Measurements from ENCODE around the gene FASTKD3.

DNA sequence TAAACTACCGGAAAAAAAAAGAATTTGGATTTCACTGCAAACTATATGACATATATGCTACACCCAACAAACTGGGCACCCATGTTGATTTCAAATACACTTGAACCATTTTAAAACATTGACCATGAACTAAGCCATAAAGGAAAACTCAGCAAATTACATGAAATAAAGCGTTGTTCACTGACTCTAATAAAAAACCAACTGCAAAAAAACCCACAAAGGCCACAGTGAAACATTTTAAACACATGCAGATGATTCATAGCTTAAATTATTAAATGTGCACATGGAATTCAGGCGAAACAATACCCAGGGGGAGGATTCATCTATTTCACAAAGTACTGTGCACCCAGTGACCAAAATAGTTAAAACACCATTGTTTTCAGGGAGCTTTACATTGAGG lies 33.4 kb upstream of the FASTKD3 start:
- TF ChIP-seq, protein P1, sequence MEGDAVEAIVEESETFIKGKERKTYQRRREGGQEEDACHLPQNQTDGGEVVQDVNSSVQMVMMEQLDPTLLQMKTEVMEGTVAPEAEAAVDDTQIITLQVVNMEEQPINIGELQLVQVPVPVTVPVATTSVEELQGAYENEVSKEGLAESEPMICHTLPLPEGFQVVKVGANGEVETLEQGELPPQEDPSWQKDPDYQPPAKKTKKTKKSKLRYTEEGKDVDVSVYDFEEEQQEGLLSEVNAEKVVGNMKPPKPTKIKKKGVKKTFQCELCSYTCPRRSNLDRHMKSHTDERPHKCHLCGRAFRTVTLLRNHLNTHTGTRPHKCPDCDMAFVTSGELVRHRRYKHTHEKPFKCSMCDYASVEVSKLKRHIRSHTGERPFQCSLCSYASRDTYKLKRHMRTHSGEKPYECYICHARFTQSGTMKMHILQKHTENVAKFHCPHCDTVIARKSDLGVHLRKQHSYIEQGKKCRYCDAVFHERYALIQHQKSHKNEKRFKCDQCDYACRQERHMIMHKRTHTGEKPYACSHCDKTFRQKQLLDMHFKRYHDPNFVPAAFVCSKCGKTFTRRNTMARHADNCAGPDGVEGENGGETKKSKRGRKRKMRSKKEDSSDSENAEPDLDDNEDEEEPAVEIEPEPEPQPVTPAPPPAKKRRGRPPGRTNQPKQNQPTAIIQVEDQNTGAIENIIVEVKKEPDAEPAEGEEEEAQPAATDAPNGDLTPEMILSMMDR (IDR thresholded peaks at IDR 0.05) = no peak
- TF ChIP-seq POLR2A (IDR thresholded peaks at IDR 0.05) = no peak

Measured in esophagus squamous epithelium (tissue), 4 donors.